ENCODE measurements around the gene AGAP1. TPM values are rescaled to one million over a fixed set of nuclear protein-coding genes. Genes with fewer than 3 reads are reported as not detected.

AGAP1 gene
- total RNA-seq, 1 donor from 2014 or later = 20.4 TPM

DNA sequence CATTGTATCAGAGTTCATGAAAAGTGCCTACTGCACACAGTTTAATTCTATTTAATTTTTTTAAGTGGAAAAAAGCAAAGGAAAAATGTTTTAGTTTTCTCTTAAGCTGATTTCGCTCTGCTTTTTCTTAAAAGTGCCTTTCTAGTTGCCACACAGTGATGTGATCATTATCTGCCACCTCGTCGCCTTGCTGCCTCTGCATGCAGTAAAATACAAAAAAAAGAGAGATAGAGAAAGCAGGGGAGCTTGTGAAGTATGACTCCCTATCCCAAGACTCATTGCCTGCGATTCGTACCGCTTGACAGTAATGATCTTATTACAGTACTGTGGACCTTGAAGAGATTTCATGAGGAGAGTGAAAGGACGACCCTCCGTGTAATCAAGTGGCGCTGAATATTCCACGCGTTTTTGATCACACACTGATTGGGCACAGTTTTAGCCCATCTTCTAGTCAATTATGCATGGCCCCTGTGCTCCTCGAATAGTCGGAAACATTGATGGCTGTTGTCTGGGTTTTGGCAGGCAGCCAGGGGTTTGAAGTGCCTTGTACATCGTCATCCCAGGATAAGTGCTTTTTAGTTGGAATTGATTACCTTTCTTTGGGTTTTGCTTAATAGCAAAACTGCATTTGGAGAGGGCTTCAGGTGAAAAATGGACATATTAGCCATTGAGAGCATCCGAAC is 486.1 kb downstream of the AGAP1 start:
- no peaks in the 10 kb centered on the region for H3K27me3 ChIP-seq
- peaks cover 14% of the 10 kb centered on the region for H4K20me1 ChIP-seq (ENCODE audit: low read depth)
- no peak overlapping the region for H3K4me3 Mint-ChIP-seq
- no peak overlapping the region for H3K4me3 ChIP-seq
- no peaks in the 10 kb centered on the region for H3K36me3 ChIP-seq
- H3K9me3 ChIP-seq (ENCODE audit: low read depth) = no peaks in the 10 kb centered on the region
- no peak for DNase-seq (ENCODE audit: low spot score)
- H3K27ac Mint-ChIP-seq = no peak overlapping the region
- H3K27ac ChIP-seq = no peak overlapping the region
- H3K36me3 Mint-ChIP-seq = peaks cover 52% of the 10 kb centered on the region
- no peak overlapping the region for H2AFZ ChIP-seq (replicated peaks)
- TF ChIP-seq, protein P1, sequence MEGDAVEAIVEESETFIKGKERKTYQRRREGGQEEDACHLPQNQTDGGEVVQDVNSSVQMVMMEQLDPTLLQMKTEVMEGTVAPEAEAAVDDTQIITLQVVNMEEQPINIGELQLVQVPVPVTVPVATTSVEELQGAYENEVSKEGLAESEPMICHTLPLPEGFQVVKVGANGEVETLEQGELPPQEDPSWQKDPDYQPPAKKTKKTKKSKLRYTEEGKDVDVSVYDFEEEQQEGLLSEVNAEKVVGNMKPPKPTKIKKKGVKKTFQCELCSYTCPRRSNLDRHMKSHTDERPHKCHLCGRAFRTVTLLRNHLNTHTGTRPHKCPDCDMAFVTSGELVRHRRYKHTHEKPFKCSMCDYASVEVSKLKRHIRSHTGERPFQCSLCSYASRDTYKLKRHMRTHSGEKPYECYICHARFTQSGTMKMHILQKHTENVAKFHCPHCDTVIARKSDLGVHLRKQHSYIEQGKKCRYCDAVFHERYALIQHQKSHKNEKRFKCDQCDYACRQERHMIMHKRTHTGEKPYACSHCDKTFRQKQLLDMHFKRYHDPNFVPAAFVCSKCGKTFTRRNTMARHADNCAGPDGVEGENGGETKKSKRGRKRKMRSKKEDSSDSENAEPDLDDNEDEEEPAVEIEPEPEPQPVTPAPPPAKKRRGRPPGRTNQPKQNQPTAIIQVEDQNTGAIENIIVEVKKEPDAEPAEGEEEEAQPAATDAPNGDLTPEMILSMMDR (IDR thresholded peaks at IDR 0.05) = no peak
- no peak for TF ChIP-seq EZH2phosphoT487 (IDR thresholded peaks at IDR 0.05)
- no peak for TF ChIP-seq EZH2 (IDR thresholded peaks at IDR 0.05)
- no peaks in the 10 kb centered on the region for H3K79me2 ChIP-seq (ENCODE audit: low read depth)
- no peak overlapping the region for H3K9ac ChIP-seq
- peaks cover 3% of the 10 kb centered on the region for H3K27me3 Mint-ChIP-seq (ENCODE audit: insufficient read depth, low read depth)
- H3K4me1 ChIP-seq = no peaks in the 10 kb centered on the region
- no peaks in the 10 kb centered on the region for H3F3A ChIP-seq (ENCODE audit: low read depth)
- no peaks in the 10 kb centered on the region for H3K9me3 Mint-ChIP-seq
- H3K4me1 Mint-ChIP-seq = peaks cover 16% of the 10 kb centered on the region
- no peak overlapping the region for H3K4me2 ChIP-seq

DNA sequence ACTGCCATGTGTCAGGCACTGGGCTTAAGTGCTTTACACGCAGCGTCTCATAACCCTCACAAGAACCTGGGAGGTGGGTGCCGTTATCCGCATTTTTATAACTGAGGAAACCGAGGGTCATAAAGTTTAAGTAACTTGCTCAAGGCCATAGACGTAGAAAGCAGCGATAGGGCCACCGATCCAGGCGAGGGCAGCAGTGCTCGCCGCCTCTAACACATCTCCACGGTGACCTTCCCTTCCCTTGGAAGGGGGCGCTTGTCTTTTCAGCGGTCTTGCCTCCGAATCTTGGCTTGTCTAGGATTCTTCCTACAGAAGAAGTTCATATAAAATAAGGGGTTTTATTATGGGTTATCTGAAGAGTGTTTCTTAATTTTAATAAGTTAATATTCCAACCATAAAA is 487.8 kb downstream of the AGAP1 start:
- H3K36me3 Mint-ChIP-seq = peaks cover 44% of the 10 kb centered on the region
- Histone ChIP-seq H3K4me1 (no peaks in the 10 kb centered on the region), H3K27me3 (no peaks in the 10 kb centered on the region), H3F3A (ENCODE audit: low read depth) (no peaks in the 10 kb centered on the region), H2AFZ (replicated peaks) (no peak overlapping the region), H3K9me3 (ENCODE audit: low read depth) (no peaks in the 10 kb centered on the region), H3K36me3 (no peaks in the 10 kb centered on the region), H3K4me2 (no peak overlapping the region), H3K4me3 (no peak overlapping the region), H3K27ac (no peak overlapping the region), H3K9ac (no peak overlapping the region), H3K79me2 (ENCODE audit: low read depth) (no peaks in the 10 kb centered on the region), H4K20me1 (ENCODE audit: low read depth) (peaks cover 14% of the 10 kb centered on the region)
- H3K27ac Mint-ChIP-seq = no peak overlapping the region
- peak; percentile 67 for DNase-seq (ENCODE audit: low spot score)
- H3K27me3 Mint-ChIP-seq (ENCODE audit: insufficient read depth, low read depth) = peaks cover 3% of the 10 kb centered on the region
- no peak for TF ChIP-seq EZH2phosphoT487 (IDR thresholded peaks at IDR 0.05)
- TF ChIP-seq, protein P1 (IDR thresholded peaks at IDR 0.05) = peak; percentile 62
- peaks cover 3% of the 10 kb centered on the region for H3K9me3 Mint-ChIP-seq
- peaks cover 12% of the 10 kb centered on the region for H3K4me1 Mint-ChIP-seq
- no peak overlapping the region for H3K4me3 Mint-ChIP-seq

DNA sequence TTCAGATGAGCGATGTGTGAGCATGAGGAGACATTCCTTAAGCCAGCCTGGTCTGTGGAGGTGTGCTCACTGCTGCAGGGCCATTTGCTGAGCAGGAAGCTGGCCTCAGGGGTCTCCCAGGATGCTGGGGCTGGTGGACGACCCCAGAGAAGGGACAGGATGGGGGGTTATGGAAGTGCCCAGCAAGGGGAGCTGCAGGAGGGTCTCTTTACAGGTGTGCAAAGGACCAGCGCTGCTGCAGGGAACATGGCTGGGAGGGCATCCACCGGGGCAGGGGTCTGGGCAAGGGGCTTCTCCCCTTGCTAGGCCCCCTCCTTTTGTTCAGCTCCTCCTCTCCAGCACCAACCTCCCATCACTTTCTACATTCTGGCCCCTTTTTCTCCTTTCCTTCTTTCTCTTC is 489.2 kb downstream of the AGAP1 start:
- Mint-ChIP-seq H3K27me3 (ENCODE audit: insufficient read depth, low read depth) (peaks cover 3% of the 10 kb centered on the region), H3K4me3 (no peak overlapping the region), H3K27ac (no peak overlapping the region), H3K9me3 (peaks cover 4% of the 10 kb centered on the region), H3K36me3 (peaks cover 37% of the 10 kb centered on the region), H3K4me1 (peaks cover 12% of the 10 kb centered on the region)
- no peak overlapping the region for H3K27ac ChIP-seq
- H3F3A ChIP-seq (ENCODE audit: low read depth) = no peaks in the 10 kb centered on the region
- no peak for DNase-seq (ENCODE audit: low spot score)
- no peak overlapping the region for H3K4me2 ChIP-seq
- no peaks in the 10 kb centered on the region for H3K27me3 ChIP-seq
- no peaks in the 10 kb centered on the region for H3K9me3 ChIP-seq (ENCODE audit: low read depth)
- TF ChIP-seq EZH2phosphoT487 (IDR thresholded peaks at IDR 0.05) = no peak
- TF ChIP-seq, protein P1 (IDR thresholded peaks at IDR 0.05) = no peak
- no peak for TF ChIP-seq EZH2 (IDR thresholded peaks at IDR 0.05)
- no peak overlapping the region for H2AFZ ChIP-seq (replicated peaks)
- H4K20me1 ChIP-seq (ENCODE audit: low read depth) = peaks cover 14% of the 10 kb centered on the region
- H3K36me3 ChIP-seq = no peaks in the 10 kb centered on the region
- no peaks in the 10 kb centered on the region for H3K4me1 ChIP-seq
- H3K4me3 ChIP-seq = no peak overlapping the region
- H3K9ac ChIP-seq = no peak overlapping the region
- no peaks in the 10 kb centered on the region for H3K79me2 ChIP-seq (ENCODE audit: low read depth)

Measured in neural progenitor cell (in vitro differentiated cells).